Measurements from ENCODE around the gene DEXI. TPM values are rescaled to one million over a fixed set of nuclear protein-coding genes. Genes with fewer than 3 reads are reported as not detected.

The DEXI gene
- total RNA-seq, result 94.2 TPM

GRCh38 chr16:10942352-10943063 lies at the start of gene DEXI:
DEXI (minus strand) TSS chr16:10942468; CDS start chr16:10942005, 463 bp downstream.
- Histone ChIP-seq H3K36me3 (no peaks in the 10 kb centered on the region), H3K27ac (peak within 1 kb of the TSS; percentile 83 to 95), H3K27me3 (no peaks in the 10 kb centered on the region), H3K4me3 (peak within 1 kb of the TSS; percentile 60 to 97), H3K4me1 (peaks cover 24 to 59% of the 10 kb centered on the region in 2 donors), H3K9me3 (no peaks in the 10 kb centered on the region)
- peak; percentile 75 to 97 for DNase-seq (ENCODE audit: low spot score in 2 of 2)
- intact Hi-C loops (cut with DNase I), result loop anchor here (1.0 to 10.0 kb wide), 5 partner anchors 20 to 1848 kb away; partner anchors contain the start of genes EMP2, HAPSTR1 and TXNDC11
- TF ChIP-seq, protein P1, sequence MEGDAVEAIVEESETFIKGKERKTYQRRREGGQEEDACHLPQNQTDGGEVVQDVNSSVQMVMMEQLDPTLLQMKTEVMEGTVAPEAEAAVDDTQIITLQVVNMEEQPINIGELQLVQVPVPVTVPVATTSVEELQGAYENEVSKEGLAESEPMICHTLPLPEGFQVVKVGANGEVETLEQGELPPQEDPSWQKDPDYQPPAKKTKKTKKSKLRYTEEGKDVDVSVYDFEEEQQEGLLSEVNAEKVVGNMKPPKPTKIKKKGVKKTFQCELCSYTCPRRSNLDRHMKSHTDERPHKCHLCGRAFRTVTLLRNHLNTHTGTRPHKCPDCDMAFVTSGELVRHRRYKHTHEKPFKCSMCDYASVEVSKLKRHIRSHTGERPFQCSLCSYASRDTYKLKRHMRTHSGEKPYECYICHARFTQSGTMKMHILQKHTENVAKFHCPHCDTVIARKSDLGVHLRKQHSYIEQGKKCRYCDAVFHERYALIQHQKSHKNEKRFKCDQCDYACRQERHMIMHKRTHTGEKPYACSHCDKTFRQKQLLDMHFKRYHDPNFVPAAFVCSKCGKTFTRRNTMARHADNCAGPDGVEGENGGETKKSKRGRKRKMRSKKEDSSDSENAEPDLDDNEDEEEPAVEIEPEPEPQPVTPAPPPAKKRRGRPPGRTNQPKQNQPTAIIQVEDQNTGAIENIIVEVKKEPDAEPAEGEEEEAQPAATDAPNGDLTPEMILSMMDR (IDR thresholded peaks at IDR 0.05), result peak in 2 of 3 experiments; percentile 20 to 30

DNA sequence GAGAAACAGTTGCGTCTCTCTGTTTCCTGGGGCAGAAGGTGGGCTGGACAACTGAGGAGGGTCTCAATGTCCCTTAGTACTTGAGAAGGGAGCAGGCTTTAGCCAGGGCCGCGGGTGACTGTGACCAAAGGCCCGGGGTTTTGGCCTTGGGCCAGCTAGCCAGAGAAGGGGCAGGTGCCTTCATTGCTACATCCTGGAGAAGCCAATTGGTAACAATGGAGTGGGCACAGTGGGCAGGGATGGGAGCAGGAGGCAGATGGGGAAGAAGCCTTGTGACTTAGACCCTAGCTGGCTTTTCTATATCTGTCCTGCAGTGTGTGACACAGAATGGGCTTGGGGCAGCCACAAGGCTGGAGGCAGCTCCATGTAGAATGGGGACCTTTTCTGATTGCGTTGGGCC lies 48.1 kb upstream of the DEXI start:
- H3K27me3 ChIP-seq, result no peaks in the 10 kb centered on the region
- no peak overlapping the region for H3K27ac ChIP-seq
- no peaks in the 10 kb centered on the region for H3K9me3 ChIP-seq
- DNase-seq (ENCODE audit: low spot score in 2 of 2), result no peak
- peaks cover 6 to 32% of the 10 kb centered on the region in 2 donors for H3K36me3 ChIP-seq
- H3K4me3 ChIP-seq, result no peak overlapping the region
- H3K4me1 ChIP-seq, result no peaks in the 10 kb centered on the region
- intact Hi-C loops (cut with DNase I), result no loop called here
- TF ChIP-seq, protein P1 (IDR thresholded peaks at IDR 0.05), result no peak

DNA sequence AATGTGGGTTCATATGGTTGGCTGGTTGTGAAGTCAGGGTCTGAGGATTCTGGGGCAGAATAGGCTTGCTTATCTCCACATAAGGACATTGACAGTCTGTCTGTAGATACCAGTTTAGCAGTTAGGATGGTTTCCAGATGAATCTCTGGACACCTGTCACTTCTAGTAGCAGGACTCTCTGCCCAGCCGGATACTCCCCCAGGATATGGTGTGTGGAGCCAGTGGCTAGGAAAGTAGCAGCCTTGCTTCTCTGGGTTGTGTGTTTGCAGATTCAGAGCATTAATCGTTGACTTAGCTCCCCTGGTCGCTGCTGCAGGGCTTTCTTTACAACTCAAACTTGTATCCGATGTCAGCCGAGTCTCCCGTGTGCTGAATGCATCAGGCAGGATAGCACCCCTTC lies 47.3 kb upstream of the DEXI start:
- TF ChIP-seq, protein P1 (IDR thresholded peaks at IDR 0.05), result no peak
- DNase-seq (ENCODE audit: low spot score in 2 of 2), result no peak
- H3K27me3 ChIP-seq, result no peaks in the 10 kb centered on the region
- H3K4me1 ChIP-seq, result no peaks in the 10 kb centered on the region
- H3K4me3 ChIP-seq, result no peak overlapping the region
- no peaks in the 10 kb centered on the region for H3K9me3 ChIP-seq
- intact Hi-C loops (cut with DNase I), result no loop called here
- H3K36me3 ChIP-seq, result peaks cover 6 to 29% of the 10 kb centered on the region in 2 donors
- H3K27ac ChIP-seq, result no peak overlapping the region

- no peak overlapping the region for H3K4me3 ChIP-seq
- H3K9me3 ChIP-seq, result no peaks in the 10 kb centered on the region
- H3K27ac ChIP-seq, result no peak overlapping the region
- no peak for DNase-seq (ENCODE audit: low spot score in 2 of 2)
- no peaks in the 10 kb centered on the region for H3K27me3 ChIP-seq
- H3K4me1 ChIP-seq, result no peaks in the 10 kb centered on the region
- TF ChIP-seq, protein P1 (IDR thresholded peaks at IDR 0.05), result no peak
- H3K36me3 ChIP-seq, result peaks cover 0 to 22% of the 10 kb centered on the region in 2 donors
- intact Hi-C loops (cut with DNase I), result no loop called here
Observed at GRCh38 chr16:10988879-10989278, 46.6 kb upstream of the DEXI start.

DNA sequence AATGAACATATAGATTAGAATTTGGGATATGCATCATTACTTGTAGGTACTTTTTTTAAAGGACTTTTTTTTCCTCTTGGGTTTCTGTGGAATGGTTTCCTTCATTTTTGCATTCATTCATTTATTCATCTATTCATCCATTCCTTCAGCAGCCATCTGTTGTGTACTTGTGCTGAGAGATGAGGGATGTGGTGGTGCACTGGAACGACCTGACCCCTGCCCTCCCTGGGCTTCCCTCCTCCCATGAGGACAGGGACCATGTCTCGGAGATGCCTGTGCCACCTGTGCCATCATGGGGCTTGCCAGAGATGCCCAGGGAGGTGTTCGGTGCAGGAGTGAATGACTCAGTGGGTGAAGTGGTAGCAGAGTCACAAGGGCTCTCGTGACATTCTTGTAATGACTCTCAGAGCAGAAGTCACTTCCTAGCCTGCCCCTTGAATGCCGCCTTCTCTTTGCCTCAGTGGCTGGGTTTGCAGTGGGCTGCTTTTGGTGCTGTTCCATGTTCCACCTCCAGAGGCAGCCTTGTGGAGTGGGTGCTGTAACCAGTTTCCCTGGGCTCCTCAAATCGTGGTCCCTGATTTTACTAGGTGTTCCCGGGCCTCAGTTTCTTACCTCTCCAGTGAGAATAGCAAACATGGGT lies 46.0 kb upstream of the DEXI start:
- intact Hi-C loops (cut with DNase I), result no loop called here
- no peak overlapping the region for H3K4me3 ChIP-seq
- H3K4me1 ChIP-seq, result no peaks in the 10 kb centered on the region
- no peak overlapping the region for H3K27ac ChIP-seq
- no peaks in the 10 kb centered on the region for H3K9me3 ChIP-seq
- no peaks in the 10 kb centered on the region for H3K27me3 ChIP-seq
- peaks cover 0 to 21% of the 10 kb centered on the region in 2 donors for H3K36me3 ChIP-seq
- DNase-seq (ENCODE audit: low spot score in 2 of 2), result no peak
- TF ChIP-seq, protein P1 (IDR thresholded peaks at IDR 0.05), result peak in 1 of 3 experiments; percentile 20
